OCI-LY1 (cell line): ENCODE measurements around the gene PDE9A.

Experiments
- H2AFZ ChIP-seq: fragments of 200-600 bp; sonication (generic), shearing (Covaris generic); 2 replicates; pipeline ENCODE4 v1.6.0; 2014; ENCODE audit warnings: antibody characterized with exemption, mild to moderate bottlenecking, low read length
- H3F3A ChIP-seq: fragments of 200-600 bp; sonication (generic), shearing (Covaris generic); 2 replicates; pipeline ENCODE4 v1.6.0; 2014; ENCODE audit warnings: mild to moderate bottlenecking, antibody characterized with exemption, low read length, moderate library complexity; ENCODE audit not compliant: insufficient read depth
- H3K27ac ChIP-seq: fragments of 200-600 bp; sonication (generic); 2 replicates; pipeline ENCODE4 v1.5.1; 2014; ENCODE audit warnings: low read length, mixed run types, mild to moderate bottlenecking, low read depth; ENCODE audit not compliant: poor library complexity, severe bottlenecking
- H3K27me3 ChIP-seq: fragments of 200-600 bp; sonication (generic); 2 replicates; pipeline ENCODE4 v1.6.0; 2014; ENCODE audit warnings: antibody characterized with exemption, mild to moderate bottlenecking, low read length, moderate library complexity; ENCODE audit not compliant: insufficient read depth
- H3K36me3 ChIP-seq: fragments of 200-600 bp; sonication (generic); 2 replicates; pipeline ENCODE4 v1.6.1; 2014; ENCODE audit warnings: mild to moderate bottlenecking, antibody characterized with exemption, low read length, moderate library complexity, mixed read lengths; ENCODE audit not compliant: insufficient read depth
- H3K4me1 ChIP-seq: fragments of 200-600 bp; sonication (generic); 2 replicates; pipeline ENCODE4 v1.5.1; 2014; ENCODE audit warnings: mild to moderate bottlenecking, low read length, moderate library complexity; ENCODE audit not compliant: insufficient read depth, severe bottlenecking
- H3K4me2 ChIP-seq: fragments of 200-600 bp; sonication (generic), shearing (Covaris generic); 2 replicates; pipeline ENCODE4 v1.6.1; 2014; ENCODE audit warnings: low read length
- H3K4me3 ChIP-seq: fragments of 200-600 bp; sonication (generic); 2 replicates; pipeline ENCODE4 v1.5.1; 2014; ENCODE audit warnings: low read length, low read depth, mild to moderate bottlenecking, mixed read lengths; ENCODE audit not compliant: poor library complexity, severe bottlenecking
- H3K79me2 ChIP-seq: fragments of 200-600 bp; shearing (Covaris generic); 2 replicates; pipeline ENCODE4 v1.6.1; 2016; ENCODE audit warnings: mixed run types, low read length, mixed read lengths; ENCODE audit not compliant: insufficient read depth
- H3K9ac ChIP-seq: fragments of 200-600 bp; sonication (generic), shearing (Covaris generic); 2 replicates; pipeline ENCODE4 v1.6.1; 2014; ENCODE audit warnings: mild to moderate bottlenecking, low read length, mixed read lengths
- H3K9me2 ChIP-seq: fragments of 200-600 bp; sonication (generic), shearing (Covaris generic); 2 replicates; pipeline ENCODE4 v1.6.1; 2014; ENCODE audit warnings: low read depth, mild to moderate bottlenecking, low read length, mixed read lengths
- H3K9me3 ChIP-seq: fragments of 200-600 bp; shearing (Covaris generic); 2 replicates; pipeline ENCODE4 v1.6.1; 2014; ENCODE audit warnings: low read length, mixed read lengths
- H4K20me1 ChIP-seq: fragments of 200-600 bp; sonication (generic), shearing (Covaris generic); 2 replicates; pipeline ENCODE4 v1.6.0; 2016; ENCODE audit warnings: mild to moderate bottlenecking, low read length; ENCODE audit not compliant: insufficient read depth
- CTCF ChIP-seq: fragments of 200-600 bp; sonication (generic), shearing (Covaris generic); IDR thresholded peaks from 2 replicates; pipeline ENCODE4 v1.5.1; 2017; ENCODE audit warnings: mild to moderate bottlenecking, antibody characterized with exemption, low read length, moderate library complexity, mixed read lengths
- EZH2 ChIP-seq: fragments of 200-600 bp; sonication (generic), shearing (Covaris generic); IDR thresholded peaks from 2 replicates; pipeline ENCODE4 v1.8.0; 2017; ENCODE audit warnings: borderline replicate concordance, mixed run types, mild to moderate bottlenecking, antibody characterized with exemption, low read length, moderate library complexity, mixed read lengths

The PDE9A gene

GRCh38 chr21:42746593-42747275 is 93.3 kb downstream of the PDE9A start:
- H3K27me3 ChIP-seq: peaks cover 26% of the 10 kb centered on the region
- no peaks in the 10 kb centered on the region for H3K9me2 ChIP-seq
- no peak overlapping the region for H3K9ac ChIP-seq
- H3K36me3 ChIP-seq: no peaks in the 10 kb centered on the region
- H3F3A ChIP-seq: no peaks in the 10 kb centered on the region
- no peak overlapping the region; the same call in 1 of the 2 replicates for H3K4me2 ChIP-seq
- H3K4me3 ChIP-seq: peak overlapping the region; percentile 4
- H3K79me2 ChIP-seq: no peaks in the 10 kb centered on the region
- H3K4me1 ChIP-seq: peaks cover 10% of the 10 kb centered on the region
- TF ChIP-seq CTCF: no peak
- TF ChIP-seq EZH2: no peak
- no peak overlapping the region for H2AFZ ChIP-seq
- no peaks in the 10 kb centered on the region for H3K9me3 ChIP-seq
- no peaks in the 10 kb centered on the region for H4K20me1 ChIP-seq
- H3K27ac ChIP-seq: no peak overlapping the region

GRCh38 chr21:42747276-42747701 is 93.9 kb downstream of the PDE9A start:
- TF ChIP-seq CTCF: no peak
- no peaks in the 10 kb centered on the region for H4K20me1 ChIP-seq
- no peak overlapping the region; the same call in 1 of the 2 replicates for H3K4me2 ChIP-seq
- peaks cover 10% of the 10 kb centered on the region for H3K4me1 ChIP-seq
- H3K36me3 ChIP-seq: no peaks in the 10 kb centered on the region
- H3K9me2 ChIP-seq: no peaks in the 10 kb centered on the region
- no peak overlapping the region for H3K9ac ChIP-seq
- no peak overlapping the region for H3K4me3 ChIP-seq
- H2AFZ ChIP-seq: no peak overlapping the region
- no peaks in the 10 kb centered on the region for H3K79me2 ChIP-seq
- H3F3A ChIP-seq: no peaks in the 10 kb centered on the region
- peaks cover 21% of the 10 kb centered on the region for H3K27me3 ChIP-seq
- H3K9me3 ChIP-seq: no peaks in the 10 kb centered on the region
- no peak overlapping the region for H3K27ac ChIP-seq

GRCh38 chr21:42747746-42748351 is 94.4 kb downstream of the PDE9A start:
- Histone ChIP-seq H3K27ac (no peak overlapping the region), H3K27me3 (peaks cover 21% of the 10 kb centered on the region), H3K4me3 (no peak overlapping the region), H2AFZ (no peak overlapping the region), H3K36me3 (no peaks in the 10 kb centered on the region), H4K20me1 (no peaks in the 10 kb centered on the region), H3K9me3 (no peaks in the 10 kb centered on the region), H3K4me1 (peaks cover 10% of the 10 kb centered on the region), H3K9me2 (no peaks in the 10 kb centered on the region), H3K9ac (no peak overlapping the region), H3K79me2 (no peaks in the 10 kb centered on the region), H3F3A (no peaks in the 10 kb centered on the region), H3K4me2 (no peak overlapping the region)
- TF ChIP-seq EZH2 (no peak), CTCF (no peak)
